HG03095 (cell line): ENCODE results near the gene PLCD3.

Source experiments
- ATAC-seq: cut with Tn5 transposase; IDR thresholded peaks from one replicate; pipeline ENCODE4 v1.9.1; 2021; ENCODE audit warnings: moderate library complexity; ENCODE audit not compliant: unreplicated experiment

Gene PLCD3

DNA sequence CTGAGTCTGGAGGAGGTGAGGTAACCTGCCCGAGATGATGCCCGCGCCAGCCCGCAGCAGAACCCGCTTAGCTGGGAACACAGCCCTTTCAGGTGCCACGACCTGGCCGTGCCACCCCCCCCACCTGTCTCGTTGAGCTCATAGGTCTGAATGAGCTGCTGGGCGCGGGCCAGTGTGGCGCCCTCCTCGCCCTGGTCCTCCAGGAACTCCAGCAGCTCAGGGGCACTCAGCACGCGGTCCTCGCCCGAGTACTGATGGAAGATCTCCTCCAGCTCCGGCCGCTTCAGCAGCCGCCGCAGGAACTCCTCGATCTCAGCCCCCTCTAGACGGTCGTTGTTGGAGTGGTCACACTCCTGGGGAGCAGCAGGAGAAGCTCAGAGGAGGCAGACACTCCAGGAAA, 13.6 kb downstream of the PLCD3 start:
- no peak for ATAC-seq

DNA sequence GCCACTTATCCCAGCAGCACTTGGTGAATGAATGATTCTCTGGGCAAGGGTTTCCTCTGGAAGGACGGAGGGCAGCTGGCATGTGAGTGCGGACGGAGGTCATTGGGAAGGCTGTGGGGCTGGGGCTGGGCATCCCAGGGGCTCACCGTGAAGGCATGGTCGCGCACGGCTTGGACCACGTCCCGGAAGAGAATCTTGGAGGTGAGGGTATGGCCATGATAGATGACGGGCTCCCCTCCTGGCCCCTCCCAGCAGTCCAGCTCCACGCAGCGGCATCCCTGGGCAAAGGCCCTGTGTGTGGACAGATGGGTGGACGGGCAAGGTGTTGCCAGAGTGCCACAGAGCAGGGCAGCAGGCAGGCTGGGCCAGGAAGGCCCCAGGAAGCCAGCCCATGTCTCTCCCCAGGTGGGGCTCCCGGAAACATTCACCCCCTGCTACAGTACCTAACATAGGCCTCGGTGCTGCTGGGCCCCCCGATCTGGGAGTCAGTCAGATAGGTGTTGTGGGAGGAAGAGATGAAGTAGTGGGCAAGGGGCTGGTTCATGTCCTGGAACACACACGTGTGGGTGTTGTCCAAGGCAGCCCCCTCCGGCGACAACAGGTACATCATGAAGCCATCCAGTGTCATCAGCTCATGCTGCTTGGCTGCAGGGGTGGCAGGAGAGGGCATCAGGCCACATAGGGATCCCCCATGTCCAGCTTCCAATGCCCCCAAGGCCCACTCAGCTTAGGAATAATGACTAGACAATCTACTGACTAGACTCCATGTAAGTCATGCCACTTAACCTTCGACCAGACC, 14.3 kb downstream of the PLCD3 start:
- no peak for ATAC-seq

DNA sequence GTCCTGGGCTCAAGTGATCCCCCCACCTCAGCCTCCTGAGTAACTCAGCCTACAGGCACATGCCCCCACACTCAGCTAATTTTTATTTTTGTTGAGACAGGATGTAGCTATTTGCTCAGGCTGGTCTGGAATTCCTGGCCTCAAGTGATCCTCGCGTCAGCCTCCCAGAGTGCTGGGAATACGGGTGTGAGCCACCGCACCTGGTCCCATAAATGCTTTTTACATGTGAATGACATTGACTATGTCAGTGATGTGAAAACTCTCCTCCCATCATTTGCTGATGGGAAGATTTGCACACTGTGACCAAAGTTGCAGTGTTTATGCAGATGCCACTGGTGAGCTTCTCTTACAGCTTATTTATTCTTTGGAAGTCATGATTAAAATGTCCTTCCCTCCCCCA, 15.0 kb downstream of the PLCD3 start:
- no peak for ATAC-seq

DNA sequence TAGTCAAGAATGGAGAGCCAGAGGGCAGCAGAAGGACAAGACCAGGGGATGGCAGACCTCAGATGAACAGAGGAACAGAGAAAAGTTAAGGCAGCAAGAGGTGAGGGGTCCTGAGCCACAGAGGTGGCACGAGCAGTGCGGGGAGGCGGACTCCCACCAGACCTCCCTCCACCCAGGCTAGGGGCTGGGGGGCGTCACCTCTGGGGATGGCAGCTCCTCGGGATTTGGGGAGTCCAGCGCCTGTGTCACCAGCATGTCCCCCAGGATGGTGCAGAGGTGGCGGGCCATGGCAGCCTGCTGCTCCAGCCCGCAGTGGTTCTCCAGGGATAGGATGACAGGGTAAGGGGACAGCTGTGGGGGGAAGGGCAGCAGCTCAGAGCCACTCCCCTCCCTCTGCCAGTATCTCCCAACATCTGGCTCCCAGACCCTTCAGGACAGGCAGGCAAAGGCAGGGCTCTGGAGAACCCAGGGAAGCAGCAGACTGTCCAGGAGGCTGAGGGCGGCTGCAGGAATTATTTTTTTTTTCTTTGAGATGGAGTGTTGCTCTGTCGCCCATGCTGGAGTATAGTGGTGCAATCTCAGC, 15.8 kb downstream of the PLCD3 start:
- ATAC-seq: no peak

DNA sequence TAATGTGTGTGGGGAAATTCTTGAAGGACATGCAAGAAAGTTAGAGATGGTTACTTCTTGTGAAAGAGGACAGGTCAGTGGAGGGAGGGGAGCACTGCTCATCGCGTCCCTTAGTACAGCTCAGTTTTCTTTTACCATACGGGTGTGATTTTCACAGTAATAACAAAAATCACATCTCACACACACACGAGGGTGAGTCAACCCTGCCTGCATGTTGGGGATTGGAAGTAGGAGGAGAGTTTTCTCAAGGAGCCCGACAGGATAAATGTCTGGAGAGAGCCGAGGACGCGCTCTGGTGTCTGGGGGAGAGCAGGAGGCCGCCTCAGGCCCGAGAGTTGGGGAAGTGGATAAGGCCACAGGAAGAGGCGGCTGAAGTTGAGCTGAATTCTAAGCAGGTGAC, 16.4 kb downstream of the PLCD3 start:
- no peak for ATAC-seq

DNA sequence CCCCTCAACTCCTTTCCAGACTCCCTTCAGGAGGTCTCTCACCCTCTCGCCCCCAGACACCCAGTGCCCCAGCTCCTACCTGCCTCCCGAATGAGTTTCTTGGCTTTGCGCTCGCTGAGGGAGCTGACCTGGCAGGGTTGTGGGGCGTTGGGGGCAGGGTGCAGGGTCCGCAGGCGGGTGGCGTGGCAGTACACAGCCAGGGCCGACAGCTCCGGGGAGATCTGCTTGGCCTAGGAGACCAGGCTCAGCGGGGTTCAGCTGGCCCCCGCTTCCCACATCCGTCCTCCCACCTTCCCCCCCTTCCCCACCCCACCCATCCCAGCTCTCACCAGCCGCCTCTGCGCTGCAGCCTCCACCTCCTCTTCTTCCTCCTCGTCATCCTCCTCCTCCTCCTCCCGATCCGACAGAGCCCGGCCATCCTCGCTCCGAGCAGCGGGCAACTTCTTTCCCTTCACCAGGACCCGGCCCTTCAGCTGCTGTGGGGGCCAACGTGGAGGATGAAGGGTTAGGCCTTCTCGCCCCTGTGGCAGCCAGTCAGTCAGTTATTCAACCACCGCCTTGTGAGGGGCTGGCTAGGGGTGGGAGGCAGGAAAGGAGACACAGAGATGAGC, 17.2 kb downstream of the PLCD3 start:
- ATAC-seq: no peak

DNA sequence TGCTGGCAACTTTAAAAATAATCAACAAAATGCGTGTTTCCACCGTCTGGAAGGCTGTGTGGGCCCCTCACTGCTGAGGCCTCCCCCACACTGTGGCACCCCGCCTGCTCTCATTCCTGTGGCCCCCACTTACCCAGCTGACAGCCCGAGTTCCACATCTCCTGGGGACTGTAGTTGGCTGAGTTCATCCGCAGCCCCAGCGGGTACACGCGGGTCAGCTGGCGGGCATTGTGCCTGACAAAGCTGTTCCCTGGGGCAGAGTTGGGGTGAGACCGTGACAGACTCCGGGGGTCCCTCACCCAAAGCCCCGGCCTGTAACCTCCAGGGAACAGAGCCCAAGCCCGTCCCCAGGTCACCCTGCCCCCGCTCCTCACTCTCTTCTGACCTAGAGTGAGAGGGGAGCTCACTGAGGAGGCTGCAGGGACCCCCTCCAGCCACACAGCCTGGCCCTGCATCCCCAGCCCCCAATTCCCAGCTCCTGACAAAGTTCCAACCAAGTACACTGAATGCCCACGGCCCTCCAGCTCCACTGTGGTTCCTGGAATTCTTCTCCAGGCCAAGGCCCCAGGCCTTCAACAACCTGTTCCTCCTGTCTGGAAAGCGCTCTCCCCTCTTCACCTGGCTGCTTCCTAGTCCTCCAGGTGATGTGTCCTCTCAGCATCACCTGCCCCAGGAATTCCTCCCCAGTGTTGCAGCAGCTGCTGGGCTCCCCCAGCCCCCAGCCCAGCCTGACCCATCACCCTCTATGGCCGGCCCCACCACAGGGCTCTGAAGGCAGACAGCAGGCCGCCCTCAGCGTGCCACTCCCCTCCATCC, 18.0 kb downstream of the PLCD3 start:
- ATAC-seq: no peak

DNA sequence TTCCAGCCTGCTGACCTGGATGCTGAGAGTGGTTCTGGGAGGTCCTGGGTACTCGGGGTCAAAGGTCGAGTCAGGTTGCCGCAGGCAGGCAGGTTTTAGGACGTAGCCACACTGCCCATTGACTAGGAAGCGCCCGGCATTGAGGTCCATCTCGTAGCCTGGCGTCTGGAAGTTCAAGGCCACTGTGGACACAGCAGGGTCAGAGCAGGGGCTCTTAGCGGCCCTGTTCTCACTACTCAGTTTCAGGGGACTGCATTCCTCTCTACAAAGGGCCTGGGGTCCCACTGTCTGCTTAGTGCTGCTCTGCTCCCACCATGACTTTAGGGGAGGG, 18.9 kb downstream of the PLCD3 start:
- ATAC-seq: no peak

DNA sequence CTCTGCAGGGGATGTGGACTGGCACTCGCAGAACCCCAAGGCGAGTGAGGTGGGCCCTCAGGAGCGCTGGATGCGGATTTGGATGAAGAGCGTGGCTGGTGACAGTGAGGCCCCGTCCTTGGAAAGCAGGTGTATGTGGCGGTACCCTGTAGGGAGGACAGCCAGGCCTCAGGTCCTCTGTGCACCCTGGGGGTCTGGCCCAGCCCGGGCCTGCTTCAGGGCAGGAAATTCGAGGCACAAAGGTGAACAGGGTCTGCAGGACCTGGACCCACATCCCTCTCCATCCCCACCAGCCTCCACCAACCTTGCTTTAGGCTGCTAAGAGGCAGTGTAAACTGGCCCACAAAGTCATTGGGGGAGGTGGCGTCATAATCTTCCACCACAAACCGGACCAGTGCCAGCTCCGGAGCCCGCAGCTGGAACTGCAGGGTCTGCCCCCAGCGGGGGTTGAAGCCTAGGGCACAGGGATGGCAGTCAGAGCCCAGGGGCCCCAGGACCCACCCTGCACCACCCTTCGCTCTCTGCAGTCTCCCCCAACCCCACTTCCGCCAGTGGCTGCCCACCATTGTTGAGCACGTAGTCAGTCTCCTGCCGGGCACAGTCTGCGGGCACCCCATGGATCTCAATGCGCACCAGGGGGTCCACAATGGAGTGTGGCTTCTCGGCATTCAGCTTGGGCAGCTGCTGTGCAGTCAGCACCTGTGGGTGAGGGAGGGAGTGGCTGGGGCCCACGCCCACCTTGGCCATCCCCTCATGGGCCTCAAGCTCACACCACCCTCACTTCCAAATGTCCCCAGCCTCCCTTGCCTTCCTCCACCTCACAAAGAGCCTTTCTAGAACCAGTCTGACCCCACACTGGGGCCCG, 19.5 kb downstream of the PLCD3 start:
- no peak for ATAC-seq

DNA sequence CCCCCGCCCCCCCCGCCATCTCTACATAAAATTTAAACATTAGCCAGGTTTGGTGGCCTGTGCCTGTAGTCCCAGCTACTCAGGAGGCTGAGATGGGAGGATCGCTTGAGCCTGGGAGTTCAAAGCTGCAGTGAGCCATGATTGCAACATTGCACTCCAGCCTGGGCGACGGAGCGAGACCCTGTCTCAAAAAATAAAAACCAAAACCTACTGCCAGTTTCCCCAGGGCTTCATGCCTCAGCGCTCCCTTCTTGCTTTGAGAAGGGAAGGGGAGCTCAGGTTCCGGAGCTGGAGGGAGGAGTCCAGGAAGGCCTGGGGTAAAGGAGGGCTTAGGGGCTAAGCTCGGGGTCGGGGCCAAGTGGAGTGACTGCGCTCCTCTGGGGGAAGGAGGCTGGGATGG, 20.5 kb downstream of the PLCD3 start:
- no peak for ATAC-seq

DNA sequence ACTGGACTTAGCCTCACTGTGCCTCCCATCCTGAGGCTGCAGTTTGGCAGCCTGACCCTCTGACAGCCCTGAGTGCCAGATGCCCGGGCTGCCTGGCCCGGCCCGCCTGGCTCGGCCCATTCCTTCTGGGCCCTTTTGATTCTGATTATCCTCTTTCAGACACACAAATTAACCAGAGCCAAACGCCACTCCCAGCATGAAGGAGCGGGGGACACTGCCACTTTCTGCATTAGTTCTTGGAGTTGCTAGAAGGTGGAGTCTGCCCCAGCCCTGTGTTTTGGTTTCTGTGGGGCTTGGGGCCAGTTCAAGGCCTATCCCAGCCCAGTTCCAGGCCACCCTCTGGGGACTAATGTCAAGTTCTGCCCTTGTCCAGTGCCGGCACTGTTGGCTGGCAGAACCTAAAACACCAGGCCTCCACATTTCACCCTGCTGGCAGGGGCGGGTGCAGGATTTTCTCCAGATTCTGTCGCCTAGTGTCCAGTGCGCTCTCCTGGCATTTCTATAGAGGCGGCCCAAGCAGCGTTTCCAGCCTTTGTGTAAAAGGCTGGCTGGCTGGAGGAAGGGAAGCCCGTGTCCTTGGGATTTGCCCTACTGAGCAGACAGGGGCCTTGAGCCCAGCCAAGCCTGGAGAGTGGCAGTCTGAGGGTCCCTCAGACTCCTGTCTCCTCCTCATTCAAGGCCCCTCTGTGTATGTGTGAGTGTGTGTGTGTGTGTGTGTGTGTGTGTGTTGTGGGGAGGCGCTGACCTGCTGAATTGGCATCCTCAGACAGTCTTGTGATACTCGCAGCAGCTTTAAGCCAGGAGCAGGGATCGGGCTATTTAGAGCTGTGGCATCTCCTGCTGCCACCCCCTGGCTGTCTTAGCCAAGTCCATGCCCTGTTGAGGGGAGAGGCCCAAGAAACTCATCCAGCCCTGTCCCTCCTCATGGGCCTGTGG, 21.4 kb downstream of the PLCD3 start:
- no peak for ATAC-seq

DNA sequence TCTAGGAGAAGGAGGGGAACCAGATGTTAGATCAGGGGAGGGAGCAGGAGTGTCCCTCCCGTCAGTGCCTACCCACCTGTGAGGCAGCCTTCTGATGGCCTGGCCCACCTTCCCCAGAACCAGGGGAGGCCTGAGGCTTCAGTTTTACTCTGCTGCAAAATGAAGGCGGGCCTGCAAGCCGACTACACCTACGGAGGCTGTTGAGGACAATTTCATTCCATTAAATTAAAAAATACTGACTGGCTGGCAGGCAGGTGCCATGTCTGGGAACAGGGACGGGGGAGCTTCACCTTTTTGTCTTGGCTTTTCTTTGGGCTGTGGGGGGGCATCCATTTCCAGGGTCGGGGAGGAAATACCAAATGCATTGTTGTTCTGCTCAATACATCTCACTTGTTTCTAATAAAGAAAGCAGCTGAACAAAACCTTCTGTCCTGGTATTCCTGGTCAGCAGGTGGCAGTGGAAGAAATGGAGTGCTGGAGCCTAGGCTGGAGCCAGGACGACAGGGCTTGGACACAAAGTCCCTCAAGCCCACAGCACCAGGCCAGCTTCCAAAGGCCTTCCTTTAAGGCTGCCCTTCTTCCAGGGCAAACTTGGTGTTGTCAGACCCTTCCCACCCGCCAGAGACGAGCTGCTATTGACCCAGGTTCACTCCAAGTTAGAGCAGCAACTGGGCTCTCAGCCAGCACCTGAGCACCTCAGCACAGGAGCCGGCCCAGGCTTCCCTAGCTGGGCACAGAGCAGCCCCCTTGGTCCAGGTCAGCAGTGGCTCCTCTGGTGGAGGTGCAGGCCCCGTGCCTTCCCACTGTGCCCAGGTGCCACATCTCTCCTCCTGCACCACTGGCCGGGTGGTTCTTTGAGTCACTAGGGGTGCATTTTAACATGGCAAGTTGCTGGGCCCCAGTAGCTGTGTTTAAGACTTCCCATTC, 23.5 kb downstream of the PLCD3 start:
- no peak for ATAC-seq

DNA sequence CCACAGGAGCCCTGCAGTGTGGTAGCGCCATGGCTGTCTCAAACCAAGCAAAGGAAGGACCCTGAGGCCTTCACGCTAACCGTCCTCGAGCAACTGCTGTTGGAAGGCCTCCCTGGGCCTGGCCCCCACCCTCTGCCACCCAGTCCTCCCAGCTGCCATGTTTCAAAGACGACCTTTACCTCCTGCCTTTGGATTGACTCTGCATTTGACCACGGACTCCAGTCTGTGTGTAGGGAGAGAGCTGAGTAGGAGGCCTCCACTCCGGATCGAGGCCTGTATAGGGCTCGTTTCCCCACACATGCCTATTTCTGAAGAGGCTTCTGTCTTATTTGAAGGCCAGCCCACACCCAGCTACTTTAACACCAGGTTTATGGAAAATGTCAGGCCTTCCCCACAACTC, 24.3 kb downstream of the PLCD3 start:
- no peak for ATAC-seq

DNA sequence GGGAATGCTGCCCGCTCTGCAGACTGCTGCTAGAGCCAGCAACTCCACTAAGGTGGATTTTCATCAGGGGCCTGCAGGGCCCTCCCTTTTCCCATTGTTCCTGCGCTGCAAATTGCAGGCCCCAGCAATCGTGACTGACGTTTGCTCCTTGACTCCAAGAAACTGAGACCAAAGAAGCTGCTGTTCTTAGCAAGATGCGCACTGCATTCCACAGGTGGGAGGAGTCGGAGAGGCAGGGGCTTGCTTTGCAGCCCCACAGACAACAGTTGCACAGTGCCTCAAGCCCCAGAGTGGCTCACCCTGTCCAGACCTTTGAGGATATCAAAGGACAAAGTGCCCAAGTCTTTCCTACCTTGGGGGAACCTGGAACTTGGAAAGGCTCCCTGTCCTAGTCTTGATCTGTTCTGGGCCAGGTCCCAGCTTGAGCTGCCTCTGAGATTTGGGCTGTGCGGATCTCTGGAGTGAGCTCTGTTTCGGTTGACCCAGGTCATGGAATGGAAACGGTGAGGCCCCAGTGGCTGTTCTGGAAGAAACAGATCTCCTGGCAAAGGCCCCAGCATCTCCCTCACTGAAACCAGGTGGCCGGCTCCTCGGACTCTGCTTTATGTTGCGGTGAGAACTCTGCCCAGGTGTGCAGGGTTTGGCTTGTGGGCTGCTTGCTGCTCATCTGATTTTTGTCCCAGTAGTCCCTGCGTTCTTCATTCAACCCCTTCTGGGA, 24.9 kb downstream of the PLCD3 start:
- no peak for ATAC-seq

DNA sequence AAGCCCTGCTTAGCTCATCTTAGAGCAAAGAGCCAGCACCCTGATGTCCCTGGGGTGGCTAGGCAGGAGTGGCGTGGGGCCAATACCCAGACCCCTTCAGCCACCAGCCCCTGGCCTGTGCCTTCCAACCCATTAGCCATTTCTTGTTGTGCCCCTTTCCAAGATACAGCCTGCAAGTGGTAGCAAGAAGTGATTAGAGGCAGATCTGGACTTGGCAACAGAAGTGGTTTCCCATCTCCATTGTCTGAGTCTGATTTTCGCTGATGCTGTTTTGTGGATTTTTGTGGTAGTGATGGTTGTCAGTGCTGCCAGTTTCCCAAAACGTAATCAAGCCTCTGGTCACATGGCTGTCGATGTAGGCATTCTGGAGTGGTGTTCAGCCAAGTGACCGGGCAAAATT, 25.7 kb downstream of the PLCD3 start:
- no peak for ATAC-seq

DNA sequence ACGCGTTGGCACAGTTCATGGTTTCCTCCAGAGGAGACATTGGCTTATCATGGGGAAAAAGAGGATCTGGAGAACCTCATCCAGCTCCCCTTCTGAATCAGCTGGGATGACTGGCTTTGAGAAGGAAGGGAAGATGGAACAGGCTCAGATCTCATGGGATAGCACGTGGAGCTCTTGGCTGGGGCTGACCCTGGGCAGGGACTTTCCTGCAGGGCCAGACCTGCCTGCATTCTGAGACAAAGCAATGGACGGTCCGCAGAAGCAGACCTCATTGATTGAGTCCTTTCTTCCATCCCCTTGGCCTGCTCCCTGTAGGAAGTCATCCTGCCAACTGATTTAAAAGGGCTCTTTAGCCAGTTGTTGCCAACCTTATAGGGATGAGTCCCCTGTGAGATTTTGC, 26.2 kb downstream of the PLCD3 start:
- no peak for ATAC-seq

DNA sequence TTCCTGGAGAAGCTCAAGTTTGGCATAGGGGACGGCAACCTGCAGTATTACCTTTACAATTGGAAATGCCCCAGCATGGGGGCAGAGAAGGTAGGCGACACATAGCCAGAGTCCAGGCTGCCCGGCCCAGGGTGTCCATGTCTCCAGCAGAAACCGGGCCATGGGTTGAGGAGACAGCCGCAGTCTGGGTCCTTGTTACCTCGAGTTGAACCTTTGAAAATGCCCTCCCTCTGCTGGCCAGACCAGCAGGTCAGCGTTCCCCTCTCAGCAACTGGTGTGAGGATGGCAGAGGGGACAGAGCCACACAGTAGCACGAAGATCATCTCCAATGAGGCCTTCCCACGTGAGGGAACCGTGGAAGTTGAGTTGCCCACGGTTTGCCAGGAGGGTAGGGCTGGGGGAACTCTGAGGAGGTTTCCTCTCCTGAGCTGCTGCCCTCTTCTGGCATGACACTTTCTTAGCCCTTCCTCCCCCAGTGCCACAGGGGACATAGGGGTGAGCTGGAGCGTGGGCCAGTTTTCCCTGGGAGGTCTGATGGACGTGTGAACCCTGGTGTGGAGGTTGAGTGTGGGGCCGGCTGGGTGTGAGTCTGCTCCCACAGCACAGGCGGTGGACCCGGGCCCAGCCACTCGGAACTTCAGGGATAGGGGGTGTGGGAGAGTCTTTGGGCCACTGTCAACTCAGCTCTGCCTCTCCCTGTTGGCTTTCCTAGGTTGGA, 27.2 kb downstream of the PLCD3 start:
- ATAC-seq: no peak
